Activated naive CD4-positive, alpha-beta T cell (primary cell): ENCODE measurements around the gene LRRK2.
"Not testable (repeated sequence)": the region's sequence is repeated elsewhere in the genome, so short reads cannot be mapped to it uniquely, and the experiment has no call there.

ENCODE experiments used
- DNase-seq, 4 experiments: peaks; one replicate each; lab custom pipeline; 2025; lab: John Stamatoyannopoulos, UW

Gene LRRK2

DNA sequence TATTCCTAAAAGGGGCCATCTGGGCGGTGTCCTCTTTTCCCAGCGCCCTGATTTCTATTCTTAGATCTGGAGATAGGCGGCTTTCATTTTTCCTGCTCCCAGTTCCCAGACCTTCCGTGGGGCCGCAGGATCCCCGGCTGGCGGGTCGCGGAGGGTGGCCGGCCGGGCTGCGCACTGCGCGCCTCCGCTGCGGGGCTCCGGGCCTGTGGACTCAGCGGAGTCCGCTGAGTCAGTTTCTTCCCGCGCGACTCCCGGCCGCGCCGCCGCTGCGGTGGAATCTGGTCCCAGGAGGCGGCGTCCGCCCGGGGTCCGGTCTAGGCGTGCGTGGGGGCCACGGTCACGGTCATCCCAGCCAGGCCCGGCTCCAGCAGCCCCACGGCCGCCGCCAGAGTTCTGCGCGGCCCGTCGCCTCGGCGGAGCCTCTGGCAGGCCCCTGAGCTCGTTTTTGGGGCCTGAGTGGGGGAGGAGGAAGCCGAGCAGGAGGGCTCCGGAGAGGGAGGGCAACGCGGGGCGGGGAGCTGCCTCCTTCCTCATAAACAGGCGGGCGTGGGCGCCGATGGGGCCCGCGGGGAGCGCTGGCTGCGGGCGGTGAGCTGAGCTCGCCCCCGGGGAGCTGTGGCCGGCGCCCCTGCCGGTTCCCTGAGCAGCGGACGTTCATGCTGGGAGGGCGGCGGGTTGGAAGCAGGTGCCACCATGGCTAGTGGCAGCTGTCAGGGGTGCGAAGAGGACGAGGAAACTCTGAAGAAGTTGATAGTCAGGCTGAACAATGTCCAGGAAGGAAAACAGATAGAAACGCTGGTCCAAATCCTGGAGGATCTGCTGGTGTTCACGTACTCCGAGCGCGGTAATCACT is at the start of gene LRRK2:
TSS of gene LRRK2 (plus strand) at position 559 of the 853 bp plus-strand sequence. CDS start at position 694, 135 bp downstream.
- no peak for DNase-seq

DNA sequence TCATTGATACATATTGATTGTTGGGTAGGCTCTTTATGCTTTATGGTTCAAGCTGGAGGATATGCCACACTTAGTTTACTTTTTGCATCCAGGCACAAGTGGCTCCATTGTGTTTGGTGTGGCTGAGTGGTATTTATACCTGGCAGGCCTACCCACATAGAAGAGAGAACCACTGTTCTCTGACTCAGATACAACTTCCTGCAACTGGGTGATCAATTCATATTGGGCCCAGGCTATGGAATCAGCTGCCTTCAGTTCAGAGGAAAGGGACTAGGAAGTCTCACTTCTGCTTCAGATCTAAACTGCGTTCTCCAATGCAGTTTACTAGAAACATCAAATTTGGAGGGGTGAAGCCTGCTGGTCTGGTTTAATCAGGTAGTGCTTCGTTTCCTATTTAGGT is 49.8 kb upstream of the LRRK2 start:
- no peak for DNase-seq

DNA sequence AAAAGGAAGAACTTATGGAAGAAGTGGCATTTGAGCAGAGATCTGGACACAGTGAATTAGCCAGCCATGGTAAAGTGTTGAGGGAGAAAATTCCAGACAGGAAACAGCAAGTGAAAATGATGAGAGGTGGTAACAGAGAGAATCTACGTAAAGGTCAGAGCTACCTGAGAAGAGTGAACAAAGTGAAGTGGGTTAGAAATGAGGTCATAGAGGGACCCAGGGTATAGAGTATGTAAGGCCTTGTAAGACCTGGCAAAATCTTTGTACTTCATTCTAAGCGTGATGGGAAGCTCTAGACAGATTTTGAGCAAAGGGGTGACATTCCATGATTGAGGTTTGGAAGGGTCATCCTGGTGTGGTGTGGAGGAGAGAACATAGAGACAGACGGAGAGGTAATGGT is 49.3 kb upstream of the LRRK2 start:
- no peak for DNase-seq

DNA sequence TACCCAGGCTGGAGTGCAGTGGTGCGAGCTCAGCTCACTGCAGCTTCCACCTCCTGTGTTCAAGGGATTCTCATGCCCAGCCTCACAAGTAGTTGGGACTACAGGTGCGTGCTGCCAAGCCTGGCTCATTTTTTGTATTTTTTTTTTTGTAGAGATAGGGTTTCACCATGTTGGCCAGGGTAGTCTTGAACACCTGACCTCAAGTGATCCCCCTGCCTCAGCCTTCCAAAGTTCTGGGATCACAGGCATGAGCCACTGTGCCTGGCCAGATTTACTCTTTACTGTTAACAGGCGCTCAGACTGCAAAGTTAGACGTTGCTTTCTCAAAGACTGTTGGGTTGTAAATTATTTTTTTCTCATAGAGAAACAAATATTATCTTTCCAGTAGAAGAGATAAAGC is 46.1 kb upstream of the LRRK2 start:
- DNase-seq = no peak

DNA sequence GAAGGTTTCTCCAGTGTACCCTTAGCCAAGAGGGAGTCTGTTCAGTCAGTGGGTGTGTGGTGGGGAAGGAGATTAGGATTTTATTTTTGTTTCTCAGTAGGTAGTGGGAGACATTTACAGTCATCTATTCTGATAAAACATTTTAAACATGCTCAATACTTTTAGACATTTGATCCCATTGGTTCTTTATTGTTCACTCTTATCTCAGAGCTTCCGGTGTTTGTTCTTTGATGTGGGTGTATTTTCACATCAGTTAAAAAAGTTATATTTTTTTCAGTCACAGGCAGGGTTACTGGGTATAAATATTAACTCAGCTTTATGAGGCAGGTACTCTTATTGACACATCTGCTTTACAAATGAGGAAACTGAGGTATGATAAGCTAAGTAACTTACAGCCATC is 43.3 kb upstream of the LRRK2 start:
- DNase-seq = no peak

DNA sequence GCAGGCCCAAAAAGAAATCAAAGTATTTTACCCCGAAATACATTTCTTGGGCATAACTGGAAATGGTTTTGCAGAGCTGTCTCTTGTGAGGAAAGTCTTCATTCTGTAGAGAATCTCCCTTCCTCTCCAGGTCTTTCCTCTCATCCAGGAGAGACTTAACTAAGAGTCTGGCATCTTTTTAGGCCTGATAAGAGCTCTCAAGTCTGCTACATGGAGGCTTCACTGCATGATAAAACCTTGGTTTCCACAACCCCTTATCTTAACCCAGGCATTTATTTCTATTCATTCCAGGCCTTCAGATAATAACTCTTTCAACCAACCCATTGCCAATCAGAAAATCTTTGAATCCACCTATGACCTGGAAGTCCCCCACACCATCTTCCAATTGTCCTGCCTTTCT is 41.1 kb upstream of the LRRK2 start:
- no peak for DNase-seq

DNA sequence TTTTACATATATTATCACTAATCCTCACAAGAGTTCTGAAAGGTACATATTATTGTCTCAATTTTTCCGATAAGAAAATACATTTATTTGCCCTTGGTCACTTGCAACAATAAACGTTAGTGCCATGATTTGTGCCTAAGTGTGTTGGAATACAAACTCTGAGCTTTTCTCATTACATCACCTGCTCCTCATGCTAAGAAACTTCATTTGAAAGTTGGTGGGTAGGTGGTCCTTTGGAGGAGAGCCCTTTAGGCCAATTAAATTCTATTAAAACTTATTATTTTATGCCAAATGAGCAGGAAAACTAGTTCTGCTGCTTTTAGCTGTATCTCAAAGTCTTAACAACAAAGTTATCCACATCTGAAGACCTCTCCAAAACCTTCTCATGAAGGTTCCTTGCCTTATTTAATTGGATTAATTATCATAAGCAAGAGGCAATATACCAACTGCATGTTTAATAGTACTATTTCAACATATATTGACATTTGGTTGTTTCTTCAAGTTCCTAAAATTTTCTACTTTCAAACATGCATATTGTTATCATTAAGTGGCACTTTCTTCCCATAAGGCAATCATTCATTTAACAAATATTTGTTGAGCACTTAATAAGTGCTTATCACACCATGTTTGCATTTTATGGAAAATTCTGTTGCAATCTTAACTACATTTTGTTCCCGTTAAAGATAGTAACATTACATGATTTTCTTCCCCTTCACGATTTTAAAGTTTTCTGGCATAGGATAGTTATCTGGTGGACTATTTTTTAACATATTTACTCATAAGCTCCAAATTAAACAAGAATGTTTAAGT is 40.1 kb upstream of the LRRK2 start:
- no peak for DNase-seq

DNA sequence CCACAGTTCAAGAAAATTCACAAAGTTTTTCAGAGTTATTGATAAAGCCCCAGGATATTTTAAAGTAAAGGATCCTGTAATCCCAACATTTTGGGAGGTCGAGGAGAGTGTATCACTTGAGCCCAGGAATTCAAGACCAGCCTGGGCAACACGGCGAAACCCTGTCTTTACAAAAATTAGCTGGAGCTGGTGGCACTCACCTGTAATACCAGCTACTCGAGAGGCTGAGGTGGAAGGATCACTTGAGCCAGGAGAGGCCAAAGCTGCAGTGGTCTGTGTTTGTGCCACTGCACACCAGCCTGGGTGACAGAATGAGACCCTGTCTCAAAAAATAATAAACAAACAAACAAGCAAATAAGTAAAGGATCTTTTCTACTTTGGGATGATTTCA is 39.5 kb upstream of the LRRK2 start:
- DNase-seq = no peak

DNA sequence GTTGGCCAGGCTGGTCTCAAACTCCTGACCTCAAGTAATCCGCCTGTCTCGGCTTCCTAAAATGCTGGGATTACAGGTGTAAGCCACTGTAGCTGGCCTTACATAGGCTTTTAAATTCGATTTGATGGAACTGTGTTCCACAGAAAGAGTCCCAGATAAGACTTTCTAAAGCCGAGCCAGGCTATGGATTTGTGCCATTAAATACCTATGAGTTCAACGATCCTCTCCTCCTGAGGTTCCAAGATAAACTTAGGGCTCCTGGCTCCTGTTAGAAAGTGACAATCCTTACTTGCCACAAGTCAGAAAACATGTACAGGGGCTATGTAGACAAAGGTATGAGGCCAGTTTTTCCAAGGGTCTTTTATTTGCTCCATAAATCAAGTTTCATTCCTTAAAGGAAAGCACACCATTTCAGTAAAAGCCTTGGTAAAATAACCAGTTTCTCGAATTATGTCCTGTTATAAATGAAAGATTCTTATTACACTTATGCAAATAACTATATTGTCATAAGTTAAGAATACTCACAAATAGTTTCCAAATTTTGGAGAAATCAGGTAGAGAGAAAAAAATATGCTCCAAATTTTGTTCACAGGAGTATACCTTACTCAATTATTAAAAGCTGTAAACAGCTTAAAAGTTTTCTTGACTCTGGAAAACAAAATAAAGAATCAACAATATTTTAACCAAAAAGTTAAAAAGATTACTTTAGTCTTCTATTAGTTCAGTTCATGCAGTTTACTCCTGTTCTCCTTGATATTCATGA is 36.1 kb upstream of the LRRK2 start:
- no peak for DNase-seq

DNA sequence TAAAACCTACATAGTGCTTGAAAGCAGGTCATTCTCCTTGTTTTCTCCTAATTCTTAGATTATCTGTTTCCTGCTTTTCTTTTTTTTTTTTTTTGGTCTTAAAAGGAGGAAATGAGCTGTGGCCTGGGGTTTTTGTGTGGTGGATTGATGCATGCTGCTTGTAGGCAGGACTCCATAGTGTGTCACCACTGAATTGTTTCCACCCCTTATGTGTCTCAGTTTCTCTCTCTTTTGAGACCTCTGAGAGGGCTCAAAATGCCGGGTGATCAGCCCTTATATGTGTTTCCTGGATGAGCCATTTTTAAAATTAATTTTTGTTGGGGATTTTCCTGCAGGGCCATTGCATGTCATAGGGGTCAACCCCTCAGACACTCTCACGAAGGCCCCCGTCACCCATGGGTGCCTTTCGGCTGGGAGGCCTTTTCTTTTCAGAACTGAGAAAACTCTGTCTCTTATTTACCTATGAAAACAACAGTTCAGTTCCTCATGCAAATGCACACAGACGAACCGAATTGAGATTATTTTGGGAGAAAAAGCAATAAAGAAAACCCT is 32.0 kb upstream of the LRRK2 start:
- DNase-seq = no peak

DNA sequence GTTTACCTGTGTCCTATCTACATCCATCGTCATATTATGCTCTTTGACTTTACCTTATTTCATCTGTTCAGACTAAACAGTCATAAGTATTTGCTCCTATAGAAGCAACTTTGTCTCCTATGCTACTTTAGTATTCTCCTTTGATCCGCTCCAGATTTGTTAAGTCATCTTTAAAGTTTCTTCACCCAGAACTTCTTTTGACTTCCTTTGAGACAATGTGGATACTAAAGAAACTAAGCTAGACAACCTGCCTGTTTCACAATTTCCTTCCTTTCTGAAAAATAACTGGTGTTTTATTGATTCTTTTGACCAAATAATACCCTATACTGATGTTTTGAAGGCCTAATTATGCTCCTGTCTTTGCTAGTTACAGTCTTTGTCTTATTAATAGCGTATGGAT is 30.0 kb upstream of the LRRK2 start:
- DNase-seq = no peak

DNA sequence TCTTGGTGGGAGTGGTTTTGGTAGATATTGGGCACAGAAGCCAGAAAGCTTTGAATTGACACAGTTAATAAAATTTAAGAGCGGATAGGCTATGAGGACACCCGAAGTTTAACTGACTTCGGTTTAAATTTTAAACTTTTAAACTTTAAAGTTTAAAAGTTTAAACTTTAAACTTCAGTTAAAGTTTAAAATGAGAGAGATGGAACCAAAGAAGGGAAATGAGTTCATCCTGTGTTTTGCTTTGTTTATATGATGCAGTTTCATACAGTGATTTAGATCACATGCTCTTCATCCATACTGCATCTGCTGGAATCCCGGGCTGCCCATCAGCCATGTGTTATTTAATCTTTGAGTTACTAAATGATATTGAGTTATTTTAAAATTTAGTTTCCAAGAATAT is 27.2 kb upstream of the LRRK2 start:
- no peak for DNase-seq

DNA sequence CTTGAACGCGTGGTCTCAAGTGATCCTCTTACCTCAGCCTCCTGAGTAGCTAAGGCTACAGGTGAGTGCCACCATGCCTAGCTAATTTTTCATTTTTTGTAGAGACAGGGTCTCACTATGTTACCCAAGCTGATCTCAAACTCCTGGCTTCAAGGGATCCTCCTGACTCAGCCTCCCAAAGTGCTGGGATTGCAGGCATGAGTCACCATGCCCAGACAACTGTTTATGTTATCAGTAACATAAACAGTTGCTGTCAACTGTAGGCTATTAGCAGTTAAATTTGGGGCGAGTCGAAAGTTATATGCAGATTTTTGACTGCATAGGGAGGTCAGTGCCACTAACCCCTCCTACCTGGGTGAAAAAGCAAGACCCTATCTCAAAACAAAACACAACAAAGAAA is 26.2 kb upstream of the LRRK2 start:
- DNase-seq = no peak

DNA sequence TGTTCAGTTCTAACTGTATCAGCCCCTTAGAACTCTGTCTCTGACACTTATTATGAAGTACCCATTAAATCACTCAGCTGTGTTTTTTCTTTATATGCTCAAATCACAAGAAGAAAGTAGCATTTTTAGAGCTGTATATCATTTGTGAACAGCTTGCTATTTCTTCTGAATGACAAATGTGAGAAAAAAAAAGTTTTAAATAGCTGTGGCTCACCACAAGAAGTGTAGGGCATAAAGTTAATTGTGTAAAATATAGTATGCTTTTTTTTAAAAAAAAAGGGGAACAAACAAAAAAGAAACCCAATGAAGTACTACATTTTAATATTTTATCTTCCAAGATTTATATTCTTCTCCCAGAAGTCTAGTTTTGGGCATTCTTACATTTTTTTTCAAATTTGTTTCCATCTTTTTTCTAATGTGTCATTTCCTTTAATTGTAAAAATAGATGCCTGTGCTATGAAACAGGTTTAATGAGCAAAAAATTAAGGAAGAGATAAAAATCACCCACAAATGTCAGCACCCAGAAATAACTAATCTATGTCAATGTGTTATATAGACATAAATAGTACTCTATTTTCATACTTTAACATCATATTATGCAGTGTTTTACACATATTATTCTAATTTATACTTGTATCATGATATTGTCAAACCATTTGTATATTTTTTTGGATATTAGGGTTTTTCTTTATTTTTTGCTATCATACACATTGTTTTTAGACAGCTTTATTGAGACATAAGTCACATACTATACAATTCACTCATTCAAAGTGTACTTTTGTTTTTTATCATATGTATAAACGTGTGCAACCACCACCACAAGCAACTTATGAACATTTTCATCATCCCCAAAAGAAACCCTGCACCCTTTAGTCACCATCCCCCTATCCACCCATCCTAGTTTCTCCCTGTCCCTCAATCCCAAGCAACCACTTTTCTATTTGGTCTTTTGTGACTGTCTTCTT is 22.4 kb upstream of the LRRK2 start:
- DNase-seq = no peak

DNA sequence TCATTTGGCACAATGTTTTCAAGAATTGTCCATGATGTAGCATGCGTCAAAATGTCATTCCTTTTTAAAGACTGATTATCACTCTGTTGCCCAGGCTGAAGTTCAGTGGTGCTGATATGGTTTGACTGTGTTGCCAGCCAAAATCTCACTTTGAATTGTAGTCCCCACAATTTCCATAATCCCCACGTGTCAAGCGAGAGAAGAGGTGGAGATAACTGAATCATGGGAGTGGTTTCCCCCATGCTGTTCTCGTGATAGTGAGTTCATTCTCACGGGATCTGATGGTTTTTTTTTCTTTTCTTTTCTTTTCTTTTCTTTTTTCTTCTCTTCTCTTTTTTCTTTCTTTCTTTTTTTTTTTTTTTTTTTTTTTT is 21.8 kb upstream of the LRRK2 start:
- DNase-seq = no peak

DNA sequence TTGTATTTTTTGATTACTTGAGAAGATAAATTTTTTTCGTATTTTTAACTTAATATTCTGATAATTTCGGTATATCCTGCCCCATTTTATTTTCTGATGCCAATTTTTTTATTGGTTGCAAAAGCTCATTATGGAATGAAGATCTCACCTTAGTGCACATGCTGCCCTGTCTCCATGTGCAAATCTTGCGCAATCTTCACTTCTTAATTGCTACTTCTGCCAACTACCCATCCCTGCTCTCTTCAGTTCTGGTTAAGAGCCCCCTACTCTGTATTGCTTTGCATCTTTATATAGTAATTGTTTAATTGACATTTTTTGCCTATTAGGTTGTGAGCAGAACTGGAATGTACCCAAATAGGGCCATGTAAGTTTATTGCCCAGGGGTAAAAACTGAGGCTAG is 20.5 kb upstream of the LRRK2 start:
- no peak for DNase-seq

DNA sequence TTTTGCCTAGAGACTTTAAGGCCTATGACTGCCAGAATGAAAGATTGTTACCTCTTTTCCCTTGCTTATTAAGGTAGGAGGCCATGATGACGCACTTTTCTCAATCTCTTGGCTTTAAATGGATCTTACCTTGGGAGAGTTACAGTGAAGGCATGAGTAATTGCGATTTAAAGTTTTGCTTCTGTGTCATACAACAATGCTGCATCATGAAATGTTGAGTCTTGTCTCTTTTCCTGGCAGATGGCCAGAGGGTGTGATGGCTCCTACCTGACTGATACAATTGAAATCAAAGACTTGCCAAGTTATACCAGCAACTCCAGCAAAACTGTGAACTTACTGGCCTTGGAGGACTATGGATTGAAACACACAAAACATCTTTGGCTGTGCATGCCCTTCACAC is 17.2 kb upstream of the LRRK2 start:
- DNase-seq = no peak

DNA sequence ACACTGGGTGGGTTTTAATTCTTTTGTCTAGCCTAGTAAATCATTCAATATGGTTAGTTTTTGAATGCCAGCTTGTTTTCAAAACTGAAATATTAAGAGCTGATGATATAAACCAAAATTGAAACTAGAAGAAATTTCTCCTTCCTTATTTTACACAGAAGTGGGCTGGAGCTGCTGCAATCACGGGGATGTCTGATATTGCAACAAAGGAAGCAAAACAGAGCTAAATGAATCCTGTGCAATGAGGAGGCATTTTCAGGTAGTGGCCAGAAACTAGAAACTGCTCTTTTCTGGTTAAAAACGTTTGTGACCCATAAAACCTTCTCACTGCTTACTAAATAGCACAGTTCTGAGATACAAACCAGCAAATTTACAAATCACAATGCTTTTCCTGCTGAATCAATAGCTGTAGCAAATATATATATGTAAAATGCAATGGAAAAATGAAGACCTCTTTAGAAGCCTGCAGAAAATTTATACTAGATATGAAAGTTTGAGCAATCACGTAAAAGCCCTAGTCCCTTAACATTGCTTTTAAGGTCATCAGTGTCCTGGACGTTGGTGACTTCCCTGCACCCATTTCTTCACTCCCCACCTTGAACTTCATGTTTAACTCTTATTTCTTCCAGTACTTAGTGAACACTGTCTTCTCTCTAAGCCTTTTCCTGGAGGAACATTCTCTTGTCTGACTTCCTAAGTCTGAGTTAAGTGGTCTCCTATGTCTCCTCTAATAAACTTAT is 15.9 kb upstream of the LRRK2 start:
- no peak for DNase-seq

DNA sequence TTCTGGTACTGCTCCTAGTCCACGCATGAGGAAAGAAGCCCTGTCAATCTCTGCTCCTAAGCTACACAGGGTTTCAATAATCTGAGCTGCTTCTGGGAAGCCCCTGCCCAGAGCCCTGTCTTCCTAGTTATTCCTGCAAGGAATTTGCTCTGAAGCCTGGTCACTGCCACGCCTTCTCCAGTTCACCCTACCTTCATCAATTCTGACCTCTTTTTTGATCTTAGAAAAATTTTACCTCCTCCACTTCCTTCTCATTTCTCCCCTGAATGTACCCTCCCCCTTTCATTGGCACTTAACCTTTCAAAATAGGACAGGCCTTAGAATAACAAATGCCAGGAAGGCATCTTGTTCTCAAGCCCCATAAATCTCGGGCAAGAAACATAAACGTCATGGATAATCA is 14.9 kb upstream of the LRRK2 start:
- DNase-seq = no peak

DNA sequence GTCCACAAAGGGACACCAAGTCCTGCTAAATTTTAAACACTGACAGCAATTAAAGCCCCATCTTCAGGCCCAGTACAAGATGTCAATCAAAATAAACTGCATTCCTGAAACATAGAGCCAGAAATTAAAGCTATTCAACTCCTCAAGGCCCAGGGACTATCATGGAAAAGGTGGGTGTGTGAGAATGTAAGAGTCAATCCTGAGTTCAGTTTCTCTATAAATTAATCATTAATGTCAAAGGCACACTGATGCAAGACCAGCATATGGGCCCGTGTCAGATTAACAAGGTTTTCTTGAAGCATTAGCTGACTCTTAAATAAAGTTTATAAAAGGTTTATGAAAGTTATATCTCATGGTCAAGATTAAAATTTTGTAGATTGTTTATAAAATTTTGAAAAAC is 13.6 kb upstream of the LRRK2 start:
- DNase-seq = not testable (repeated sequence)

DNA sequence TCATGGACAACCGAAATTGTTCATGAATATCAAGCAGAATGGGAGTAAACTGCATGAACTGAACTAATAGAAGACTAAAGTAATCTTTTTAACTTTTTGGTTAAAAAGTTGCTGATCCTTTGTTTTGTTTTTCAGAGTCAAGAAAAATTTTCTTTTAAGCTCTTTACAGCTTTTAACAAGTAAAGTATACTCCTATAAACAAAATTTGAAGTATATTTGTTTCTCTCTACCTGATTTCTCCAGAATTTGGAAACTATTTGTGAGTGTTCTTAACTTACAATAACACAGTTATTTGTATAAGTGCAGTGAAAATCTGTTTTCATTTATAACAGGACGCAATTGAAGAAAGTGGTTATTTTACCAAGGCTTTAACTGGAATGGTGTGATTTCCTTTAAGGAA is 12.2 kb upstream of the LRRK2 start:
- no peak for DNase-seq
